ENCODE results near the gene TRO.

TRO gene

GRCh38 chrX:54961750-54962149 is 41.1 kb downstream of the TRO start:
- DNase-seq: no peak

- DNase-seq: no peak
Measured at GRCh38 chrX:54964766-54965497, 44.3 kb downstream of the TRO start.

GRCh38 chrX:54977387-54977786 is 56.8 kb downstream of the TRO start:
- DNase-seq: no peak

GRCh38 chrX:54978448-54978847 is 57.8 kb downstream of the TRO start:
- DNase-seq: no peak

GRCh38 chrX:54979432-54979831 is 58.8 kb downstream of the TRO start:
- DNase-seq: no peak

GRCh38 chrX:54980334-54980733 is 59.7 kb downstream of the TRO start:
- no peak for DNase-seq
